ENCODE results near the gene COL25A1.
"Not testable (repeated sequence)": the region's sequence is repeated elsewhere in the genome, so short reads cannot be mapped to it uniquely, and the experiment has no call there.

The COL25A1 gene

DNA sequence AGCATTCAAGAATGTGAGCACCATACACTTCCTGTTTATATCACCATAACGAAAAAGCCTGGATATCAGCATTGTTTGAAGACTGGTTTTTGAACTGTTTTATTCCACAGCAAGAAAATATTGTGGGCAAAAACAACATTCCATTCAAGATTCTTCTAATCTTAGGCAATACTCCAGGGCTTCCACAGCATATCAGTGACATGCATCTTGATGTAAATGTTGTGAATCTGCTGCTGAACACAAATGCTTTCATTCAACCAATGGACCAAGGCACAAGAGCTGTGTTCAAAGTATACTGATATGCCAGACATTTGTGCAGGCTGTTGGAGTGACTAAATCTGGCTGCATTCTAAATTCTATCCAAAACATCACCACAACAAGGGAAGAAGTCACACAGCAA is 279.5 kb downstream of the COL25A1 start:
- in situ Hi-C loops (cut with MboI; ENCODE audit: low sequenced_read_pairs, unreplicated experiment): no loop called here
- no peak for DNase-seq (ENCODE audit: low spot score)
- TF ChIP-seq CTCF (IDR thresholded peaks at IDR 0.05; ENCODE audit: borderline replicate concordance, control extremely low read depth, extremely low read depth, insufficient read depth, missing control alignments): no peak

DNA sequence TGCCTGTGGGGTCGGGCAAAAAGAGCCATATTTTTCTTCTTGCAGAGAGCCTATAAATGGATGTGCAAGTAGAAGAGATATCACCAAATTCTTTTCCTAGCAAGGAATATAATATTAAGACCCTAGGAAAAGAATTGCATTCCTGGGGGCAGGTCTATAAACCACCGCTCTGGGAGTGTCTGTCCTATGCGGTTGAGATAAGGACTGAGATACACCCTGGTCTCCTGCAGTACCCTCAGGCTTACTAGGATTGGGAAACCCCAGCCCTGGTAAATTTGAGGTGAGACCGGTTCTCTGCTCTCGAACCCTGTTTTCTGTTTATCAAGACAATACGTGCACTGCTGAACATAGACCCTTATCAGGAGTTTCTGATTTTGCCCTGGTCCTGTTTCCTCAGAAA is 280.8 kb downstream of the COL25A1 start:
- in situ Hi-C loops (cut with MboI; ENCODE audit: low sequenced_read_pairs, unreplicated experiment); DNase-seq (ENCODE audit: low spot score): not testable (repeated sequence)

GRCh38 chr4:109020861-109021260 is 281.6 kb downstream of the COL25A1 start:
- in situ Hi-C loops (cut with MboI; ENCODE audit: low sequenced_read_pairs, unreplicated experiment): no loop called here
- TF ChIP-seq CTCF (IDR thresholded peaks at IDR 0.05; ENCODE audit: borderline replicate concordance, control extremely low read depth, extremely low read depth, insufficient read depth, missing control alignments): no peak
- DNase-seq (ENCODE audit: low spot score): no peak

- no peak for TF ChIP-seq CTCF (IDR thresholded peaks at IDR 0.05; ENCODE audit: borderline replicate concordance, control extremely low read depth, extremely low read depth, insufficient read depth, missing control alignments)
- in situ Hi-C loops (cut with MboI; ENCODE audit: low sequenced_read_pairs, unreplicated experiment): no loop called here
- DNase-seq (ENCODE audit: low spot score): no peak
Measured at GRCh38 chr4:109016200-109016599, 286.3 kb downstream of the COL25A1 start.

- in situ Hi-C loops (cut with MboI; ENCODE audit: low sequenced_read_pairs, unreplicated experiment): no loop called here
- no peak for DNase-seq (ENCODE audit: low spot score)
- no peak for TF ChIP-seq CTCF (IDR thresholded peaks at IDR 0.05; ENCODE audit: borderline replicate concordance, control extremely low read depth, extremely low read depth, insufficient read depth, missing control alignments)
Measured at GRCh38 chr4:109015413-109015810, 287.0 kb downstream of the COL25A1 start.

DNA sequence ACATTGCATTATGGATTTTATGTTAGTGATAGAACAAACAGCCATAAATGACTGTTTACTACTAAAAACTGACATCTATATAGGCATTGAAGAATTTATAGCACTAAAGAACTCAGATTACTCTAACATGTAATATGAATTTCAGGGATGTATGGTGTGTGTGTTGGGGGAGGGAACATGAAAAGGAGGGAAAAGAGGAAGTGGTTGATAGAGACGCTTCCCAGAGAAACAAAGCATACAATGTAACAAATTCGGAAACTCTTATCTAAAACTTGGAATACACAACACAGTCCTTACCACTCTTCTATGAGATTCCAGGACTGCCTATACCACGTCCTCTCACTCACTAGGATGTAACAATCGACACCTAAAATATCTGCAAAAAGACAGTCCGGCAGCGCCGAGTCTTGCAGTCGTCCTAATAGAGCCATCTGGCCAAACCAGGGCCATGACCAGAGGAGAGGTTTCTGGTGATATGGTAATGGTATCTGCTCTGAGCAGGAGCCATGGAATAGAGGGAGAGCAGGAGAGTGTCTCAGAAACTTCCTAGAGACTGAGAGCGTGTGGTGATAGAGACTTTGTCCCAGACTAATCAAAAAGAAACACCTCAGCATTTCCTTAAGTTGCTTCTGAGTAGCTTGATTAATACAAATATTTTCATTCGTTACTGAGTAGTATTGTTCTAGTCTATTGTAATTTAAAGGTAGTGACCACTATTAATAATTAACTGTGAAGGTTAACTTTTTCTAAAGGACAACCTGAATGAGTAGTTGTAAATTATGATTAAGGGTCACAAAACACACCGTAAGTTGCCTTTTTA is 287.7 kb downstream of the COL25A1 start:
- in situ Hi-C loops (cut with MboI; ENCODE audit: low sequenced_read_pairs, unreplicated experiment): no loop called here
- TF ChIP-seq CTCF (IDR thresholded peaks at IDR 0.05; ENCODE audit: borderline replicate concordance, control extremely low read depth, extremely low read depth, insufficient read depth, missing control alignments): no peak
- DNase-seq (ENCODE audit: low spot score): no peak

- in situ Hi-C loops (cut with MboI; ENCODE audit: low sequenced_read_pairs, unreplicated experiment): no loop called here
- DNase-seq (ENCODE audit: low spot score): no peak
- TF ChIP-seq CTCF (IDR thresholded peaks at IDR 0.05; ENCODE audit: borderline replicate concordance, control extremely low read depth, extremely low read depth, insufficient read depth, missing control alignments): no peak
Measured at GRCh38 chr4:109012286-109012880, 290.1 kb downstream of the COL25A1 start.

Data from GM13976 (cell line).